ENCODE results near the gene F11R. TPM values are rescaled to one million over a fixed set of nuclear protein-coding genes. Genes with fewer than 3 reads are reported as not detected.
A peak's percentile ranks its signal among the peaks of the same experiment; 100 is the strongest.
"Not testable (repeated sequence)": the region's sequence is repeated elsewhere in the genome, so short reads cannot be mapped to it uniquely, and the experiment has no call there.

Gene F11R
- total and polyA plus RNA-seq, 9 donors, result 14.8 to 68.5 (median 34.9) TPM

GRCh38 chr1:161019751-161020495 lies 1.0 kb downstream of the F11R start:
- Histone ChIP-seq H3K27ac (peak overlapping the region in 1 of 2 donors; percentile 68), H3K4me3 (peak overlapping the region; percentile 49), H3K9me3 (no peaks in the 10 kb centered on the region), H3K4me1 (ENCODE audit: insufficient read depth) (peaks cover 2% of the 10 kb centered on the region), H3K27me3 (no peaks in the 10 kb centered on the region), H3K36me3 (no peaks in the 10 kb centered on the region)
- WGBS, 3 donors, result 24 to 30% (median 25%) methylated on average over 10 of the region's 10 CpGs
- TF ChIP-seq POLR2A (IDR thresholded peaks at IDR 0.05) (no peak), EP300 (IDR thresholded peaks at IDR 0.05) (no peak), CTCF (IDR thresholded peaks at IDR 0.05) (no peak)
- no peak for DNase-seq
- intact Hi-C loops (cut with DNase I), result no loop called here

- H3K27ac ChIP-seq; H3K4me1 ChIP-seq (ENCODE audit: insufficient read depth); DNase-seq; H3K36me3 ChIP-seq; H3K9me3 ChIP-seq; H3K4me3 ChIP-seq; intact Hi-C loops (cut with DNase I); H3K27me3 ChIP-seq: not testable (repeated sequence)
- 88 to 95% (median 92%) methylated on average over 15 of the region's 15 CpGs for WGBS, 3 donors
Measured at GRCh38 chr1:161019111-161019660, 1.8 kb downstream of the F11R start.

- TF ChIP-seq POLR2A (IDR thresholded peaks at IDR 0.05) (no peak), EP300 (IDR thresholded peaks at IDR 0.05) (no peak), CTCF (IDR thresholded peaks at IDR 0.05) (no peak)
- Histone ChIP-seq H3K27me3 (no peaks in the 10 kb centered on the region), H3K9me3 (no peaks in the 10 kb centered on the region), H3K27ac (no peak overlapping the region), H3K4me3 (no peak overlapping the region), H3K36me3 (no peaks in the 10 kb centered on the region), H3K4me1 (ENCODE audit: insufficient read depth) (peaks cover 3% of the 10 kb centered on the region)
- intact Hi-C loops (cut with DNase I), result no loop called here
- 85 to 100% (median 100%) methylated on average over 1 of the region's 1 CpG for WGBS, 3 donors
- DNase-seq, result no peak
Measured at GRCh38 chr1:161018631-161018930, 2.4 kb downstream of the F11R start.

GRCh38 chr1:161017756-161018630 lies 3.0 kb downstream of the F11R start:
- Histone ChIP-seq H3K27me3 (no peaks in the 10 kb centered on the region), H3K27ac (no peak overlapping the region), H3K36me3 (no peaks in the 10 kb centered on the region), H3K4me3 (no peak overlapping the region), H3K4me1 (ENCODE audit: insufficient read depth) (peaks cover 7% of the 10 kb centered on the region), H3K9me3 (no peaks in the 10 kb centered on the region)
- no peak for DNase-seq
- TF ChIP-seq POLR2A (IDR thresholded peaks at IDR 0.05), result no peak
- TF ChIP-seq CTCF (IDR thresholded peaks at IDR 0.05), result no peak
- TF ChIP-seq EP300 (IDR thresholded peaks at IDR 0.05), result no peak
- intact Hi-C loops (cut with DNase I), result no loop called here
- 83 to 91% (median 84%) methylated on average over 5 of the region's 5 CpGs for WGBS, 3 donors

GRCh38 chr1:161017181-161017580 lies 3.8 kb downstream of the F11R start:
- H3K27ac ChIP-seq; H3K27me3 ChIP-seq; H3K4me1 ChIP-seq (ENCODE audit: insufficient read depth); H3K4me3 ChIP-seq; intact Hi-C loops (cut with DNase I); H3K36me3 ChIP-seq; DNase-seq; H3K9me3 ChIP-seq: not testable (repeated sequence)
- 72 to 74% (median 72%) methylated on average over 6 to 7 of the region's 7 CpGs for WGBS, 3 donors

GRCh38 chr1:161016683-161017082 lies 4.3 kb downstream of the F11R start:
- H3K4me3 ChIP-seq; H3K4me1 ChIP-seq (ENCODE audit: insufficient read depth); H3K36me3 ChIP-seq; H3K9me3 ChIP-seq; DNase-seq; H3K27ac ChIP-seq; H3K27me3 ChIP-seq; intact Hi-C loops (cut with DNase I): not testable (repeated sequence)
- 60 to 77% (median 73%) methylated on average over 1 of the region's 1 CpG for WGBS, 3 donors
